Neural progenitor cell (in vitro differentiated cells): ENCODE results near the gene ASB1.
"Not testable (repeated sequence)": the region's sequence is repeated elsewhere in the genome, so short reads cannot be mapped to it uniquely, and the experiment has no call there.

ENCODE experiments used
- CTCF ChIP-seq: fragments of 200-600 bp; sonication (generic); IDR thresholded peaks from 2 replicates; pipeline ENCODE4 v1.5.1; 2017; ENCODE audit warnings: antibody characterized with exemption, mild to moderate bottlenecking
- EZH2phosphoT487 ChIP-seq: fragments of 200-600 bp; sonication (generic); IDR thresholded peaks from 2 replicates; pipeline ENCODE4 v1.6.1; 2017; ENCODE audit warnings: antibody characterized with exemption

GRCh38 chr2:238442257-238442656 is 15.5 kb downstream of the ASB1 start:
- not testable (repeated sequence) for TF ChIP-seq CTCF, EZH2phosphoT487
